Measurements from ENCODE around the gene LONP1. TPM values are rescaled to one million over a fixed set of nuclear protein-coding genes. Genes with fewer than 3 reads are reported as not detected.

The LONP1 gene
- total RNA-seq, 4 donors from 2014 or later, result 49.8 to 75.9 (median 54.0) TPM

GRCh38 chr19:5667751-5668271 is 52.1 kb downstream of the LONP1 start:
- ATAC-seq (ENCODE audit: low FRiP score) (no peak), DNase-seq (ENCODE audit: low spot score) (no peak)
- TF ChIP-seq, protein P1, sequence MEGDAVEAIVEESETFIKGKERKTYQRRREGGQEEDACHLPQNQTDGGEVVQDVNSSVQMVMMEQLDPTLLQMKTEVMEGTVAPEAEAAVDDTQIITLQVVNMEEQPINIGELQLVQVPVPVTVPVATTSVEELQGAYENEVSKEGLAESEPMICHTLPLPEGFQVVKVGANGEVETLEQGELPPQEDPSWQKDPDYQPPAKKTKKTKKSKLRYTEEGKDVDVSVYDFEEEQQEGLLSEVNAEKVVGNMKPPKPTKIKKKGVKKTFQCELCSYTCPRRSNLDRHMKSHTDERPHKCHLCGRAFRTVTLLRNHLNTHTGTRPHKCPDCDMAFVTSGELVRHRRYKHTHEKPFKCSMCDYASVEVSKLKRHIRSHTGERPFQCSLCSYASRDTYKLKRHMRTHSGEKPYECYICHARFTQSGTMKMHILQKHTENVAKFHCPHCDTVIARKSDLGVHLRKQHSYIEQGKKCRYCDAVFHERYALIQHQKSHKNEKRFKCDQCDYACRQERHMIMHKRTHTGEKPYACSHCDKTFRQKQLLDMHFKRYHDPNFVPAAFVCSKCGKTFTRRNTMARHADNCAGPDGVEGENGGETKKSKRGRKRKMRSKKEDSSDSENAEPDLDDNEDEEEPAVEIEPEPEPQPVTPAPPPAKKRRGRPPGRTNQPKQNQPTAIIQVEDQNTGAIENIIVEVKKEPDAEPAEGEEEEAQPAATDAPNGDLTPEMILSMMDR (IDR thresholded peaks at IDR 0.05), result no peak

GRCh38 chr19:5666921-5667610 is 52.9 kb downstream of the LONP1 start:
- no peak for DNase-seq (ENCODE audit: low spot score)

GRCh38 chr19:5665781-5666513 is 54.0 kb downstream of the LONP1 start:
- TF ChIP-seq, protein P1 (IDR thresholded peaks at IDR 0.05), result no peak
- DNase-seq (ENCODE audit: low spot score), result no peak
- no peak for ATAC-seq (ENCODE audit: low FRiP score)

More at GRCh38 chr19:5666921-5667610, 52.9 kb downstream of the LONP1 start:
- TF ChIP-seq, protein P1 (IDR thresholded peaks at IDR 0.05), result no peak
- ATAC-seq (ENCODE audit: low FRiP score), result no peak

DNA sequence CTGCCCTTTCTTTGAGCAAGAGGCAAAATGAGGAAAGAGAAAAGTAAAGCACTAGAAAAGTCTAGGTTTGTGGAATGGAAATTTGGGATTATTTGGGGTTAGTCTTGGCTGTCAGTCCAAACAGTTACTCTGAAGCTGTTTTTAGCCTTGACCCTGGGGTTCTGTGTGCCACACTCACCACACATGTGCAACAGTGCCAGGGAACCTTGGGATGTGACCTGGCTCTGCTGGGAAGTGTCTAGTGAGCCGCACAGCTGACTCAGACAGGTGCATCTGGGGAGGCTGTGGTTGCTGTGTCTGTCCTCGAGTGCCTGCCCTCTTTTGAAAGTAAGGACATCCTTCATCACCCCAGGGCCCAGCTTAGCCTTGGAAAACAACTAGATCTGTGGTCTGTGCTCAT is 55.4 kb downstream of the LONP1 start:
- TF ChIP-seq, protein P1 (IDR thresholded peaks at IDR 0.05), result no peak

DNA sequence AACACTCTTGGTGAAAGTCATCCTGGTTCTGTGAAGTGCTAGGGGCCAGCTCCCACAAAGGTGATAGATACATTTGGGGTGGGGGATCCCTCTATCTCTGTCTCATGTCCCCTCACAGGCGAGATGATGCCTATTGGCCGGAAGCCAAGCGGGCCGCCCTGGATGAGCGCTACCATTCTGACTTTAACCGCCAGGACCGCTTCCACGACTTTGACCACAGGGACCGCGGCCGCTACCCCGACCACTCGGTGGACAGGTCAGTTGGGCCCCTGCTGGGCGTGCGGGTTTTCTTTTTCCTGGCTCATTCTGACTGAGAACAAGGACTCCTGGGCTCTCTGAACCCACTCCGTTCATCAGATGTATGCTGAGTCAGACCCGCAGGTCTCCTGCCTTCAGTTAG is 56.0 kb downstream of the LONP1 start:
- ATAC-seq (ENCODE audit: low FRiP score) (no peak), DNase-seq (ENCODE audit: low spot score) (no peak)
- TF ChIP-seq, protein P1 (IDR thresholded peaks at IDR 0.05), result no peak

More for the DNA sequence above, 55.4 kb downstream of the LONP1 start:
- ATAC-seq (ENCODE audit: low FRiP score) (no peak), DNase-seq (ENCODE audit: low spot score) (no peak)

DNA sequence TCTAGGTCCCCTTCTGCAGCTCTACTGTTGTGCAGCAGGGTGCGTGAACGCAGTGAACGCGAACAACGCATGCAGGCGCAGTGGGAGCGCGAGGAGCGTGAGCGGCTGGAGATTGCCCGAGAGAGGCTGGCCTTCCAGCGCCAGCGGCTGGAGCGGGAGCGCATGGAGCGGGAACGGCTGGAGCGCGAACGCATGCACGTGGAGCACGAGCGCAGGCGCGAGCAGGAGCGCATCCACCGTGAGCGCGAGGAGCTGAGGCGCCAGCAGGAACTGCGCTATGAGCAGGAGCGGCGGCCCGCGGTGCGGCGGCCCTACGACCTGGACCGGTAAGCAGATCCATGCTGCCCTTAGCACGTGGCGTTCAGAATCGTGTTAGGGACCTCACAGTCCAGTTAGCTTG is 58.5 kb downstream of the LONP1 start:
- DNase-seq (ENCODE audit: low spot score) (no peak), ATAC-seq (ENCODE audit: low FRiP score) (no peak)
- TF ChIP-seq, protein P1 (IDR thresholded peaks at IDR 0.05), result no peak
